Stomach (tissue), 9 donors: ENCODE data around the gene PIEZO2. TPM values are rescaled to one million over a fixed set of nuclear protein-coding genes. Genes with fewer than 3 reads are reported as not detected.
"Not testable (repeated sequence)": the region's sequence is repeated elsewhere in the genome, so short reads cannot be mapped to it uniquely, and the experiment has no call there.

Source experiments
- DNase-seq, 2 donors: peaks; one replicate each; pipeline versions ENCODE4 v3.0.0 to v3.0.0-alpha.2; 2013 to 2019
- H3K27ac ChIP-seq, 5 donors: fragments of 200-600 bp in 4 of 5; sonication (generic) in 4 of 5; one replicate each; pipeline ENCODE4 v1.5.1; 2013 to 2019; ENCODE audit warnings: mild to moderate bottlenecking in 1 of 5, moderate library complexity in 1 of 5
- H3K27me3 ChIP-seq, 3 donors: fragments of 200-600 bp; sonication (generic); one replicate each; pipeline ENCODE4 v1.5.1; 2017 to 2019; ENCODE audit warnings: mixed run types in 1 of 3
- H3K36me3 ChIP-seq, 4 donors: fragments of 200-600 bp; sonication (generic); 1 replicate in 3 of 4; 2 replicates in 1 of 4; pipeline ENCODE4 v1.5.1; 2016 to 2019
- H3K4me1 ChIP-seq, 4 donors: fragments of 200-600 bp; sonication (generic); one replicate each; pipeline ENCODE4 v1.5.1; 2016 to 2019
- H3K4me3 ChIP-seq, 4 donors: fragments of 200-600 bp; sonication (generic) in 3 of 4; one replicate each; pipeline ENCODE4 v1.5.1; 2016 to 2019; ENCODE audit warnings: mild to moderate bottlenecking in 1 of 4
- H3K9me3 ChIP-seq, 4 donors: fragments of 200-600 bp; sonication (generic); one replicate each; pipeline ENCODE4 v1.5.1; 2016 to 2019
- CTCF ChIP-seq, 7 experiments: fragments of 450-650 bp in 4 of 7; fragments of 200-600 bp in 3 of 7; sonication (generic) in 3 of 7; IDR thresholded peaks; one replicate each; pipeline ENCODE4 v1.5.1; 2016 to 2019; ENCODE audit warnings: antibody characterized with exemption in 7 of 7, control low read depth in 2 of 7, mild to moderate bottlenecking in 1 of 7
- EP300 ChIP-seq: sonication (generic); formaldehyde crosslinking; IDR thresholded peaks from one replicate; pipeline ENCODE4 v1.6.1; 2017; ENCODE audit warnings: antibody characterized with exemption
- POLR2A ChIP-seq, 4 donors: fragments of 450-650 bp; IDR thresholded peaks; one replicate each; pipeline ENCODE4 v1.6.1; 2016; ENCODE audit warnings: antibody characterized with exemption in 4 of 4, control low read depth in 2 of 4, mild to moderate bottlenecking in 1 of 4, moderate library complexity in 1 of 4
- POLR2AphosphoS5 ChIP-seq, 3 donors: sonication (generic); formaldehyde crosslinking; IDR thresholded peaks; one replicate each; pipeline ENCODE4 v1.6.1; 2016; ENCODE audit warnings: antibody characterized with exemption in 3 of 3
- WGBS, 5 donors: extraction: QIAGEN DNeasy Blood & Tissue Kit in 3 of 5; methylation state at CpG; one replicate each; pipeline versions ENCODE4 v1.1.5 to v1.1.7; 2013 to 2018; 5-methylcytosine and 5-hydroxymethylcytosine counted together
- intact Hi-C: fragments of 100-400 bp; cut with DNase I; formaldehyde crosslinking; loops from one replicate; pipeline ENCODE4 v1.15.1; 2023; ENCODE audit warnings: low total_unique reads
- polyA plus RNA-seq, 3 donors: library from polyadenylated mRNA; stranded (reverse); fragments of 200-250 nt; gene quantifications; one replicate each; pipeline ENCODE4 v1.2.3, GENCODE V29; 2013
- total RNA-seq, 5 donors: library from RNA; depleted of rRNA; stranded (reverse); fragments of >200 nt; gene quantifications; one replicate each; pipeline versions ENCODE4 v1.1.0 to v1.2.3, GENCODE V29; 2014 to 2016
- donor health status: healthy with polysubstance abuse.
- donor health status: Bipolar disorder and iron deficiency.
- donor health status: healthy.

PIEZO2 gene
- total and polyA plus RNA-seq, 8 donors = 0.30 to 45.3 (median 2.5) TPM

- Histone ChIP-seq H3K4me3 (no peak overlapping the region), H3K4me1 (peaks cover 0 to 8% (median 3%) of the 10 kb centered on the region in 4 donors), H3K9me3 (no peaks in the 10 kb centered on the region), H3K36me3 (no peaks in the 10 kb centered on the region), H3K27me3 (no peaks in the 10 kb centered on the region), H3K27ac (no peak overlapping the region)
- no peak for DNase-seq
- WGBS, 5 donors = 84 to 86% (median 84%) methylated on average over 7 of the region's 7 CpGs
- no peak for TF ChIP-seq EP300
- no peak for TF ChIP-seq POLR2A (IDR thresholded peaks at IDR 0.05)
- no peak for TF ChIP-seq POLR2AphosphoS5 (IDR thresholded peaks at IDR 0.05)
- no peak for TF ChIP-seq CTCF (IDR thresholded peaks at IDR 0.05)
- intact Hi-C loops = no loop called here
Observed at GRCh38 chr18:10935588-10935987, 213.8 kb downstream of the PIEZO2 start.

- H3K27ac ChIP-seq, H3K36me3 ChIP-seq, DNase-seq, H3K9me3 ChIP-seq, H3K27me3 ChIP-seq, H3K4me3 ChIP-seq, intact Hi-C loops: not testable (repeated sequence)
- peaks cover 0 to 12% (median 3%) of the 10 kb centered on the region in 4 donors for H3K4me1 ChIP-seq
- WGBS, 5 donors = 66 to 86% (median 83%) methylated on average over 3 of the region's 3 CpGs
Observed at GRCh38 chr18:10933648-10934047, 215.7 kb downstream of the PIEZO2 start.

DNA sequence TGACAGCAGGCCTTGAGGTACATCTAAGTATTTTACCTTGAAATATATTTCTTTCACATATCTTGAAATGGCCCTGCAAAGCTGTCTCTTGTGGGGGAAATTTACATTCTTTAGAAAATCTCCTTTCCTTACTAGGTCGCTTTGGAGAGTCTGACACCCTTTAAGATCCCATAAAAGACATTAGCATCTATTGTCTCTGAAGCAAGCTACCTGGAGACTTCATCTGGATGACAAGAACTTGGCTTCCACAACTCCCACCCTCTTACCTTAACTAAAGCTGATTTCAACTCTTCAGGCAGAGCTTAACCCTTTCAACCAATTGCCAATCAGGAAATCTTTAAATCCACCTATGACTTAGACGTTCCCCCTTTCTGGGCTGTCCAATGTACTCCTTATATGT lies 219.3 kb downstream of the PIEZO2 start:
- no peaks in the 10 kb centered on the region for H3K9me3 ChIP-seq
- no peak for TF ChIP-seq EP300
- no peak for TF ChIP-seq POLR2AphosphoS5 (IDR thresholded peaks at IDR 0.05)
- no peak for TF ChIP-seq CTCF (IDR thresholded peaks at IDR 0.05)
- no peak for TF ChIP-seq POLR2A (IDR thresholded peaks at IDR 0.05)
- 38 to 59% (median 50%) methylated on average over 1 to 2 of the region's 2 CpGs for WGBS, 5 donors
- H3K4me1 ChIP-seq = peaks cover 0 to 20% (median 0%) of the 10 kb centered on the region in 4 donors
- no peak overlapping the region for H3K4me3 ChIP-seq
- H3K27ac ChIP-seq = no peak overlapping the region
- no peaks in the 10 kb centered on the region for H3K36me3 ChIP-seq
- intact Hi-C loops = no loop called here
- H3K27me3 ChIP-seq = no peaks in the 10 kb centered on the region
- DNase-seq = no peak

- H3K27ac ChIP-seq = no peak overlapping the region
- TF ChIP-seq EP300 = no peak
- no peak for TF ChIP-seq POLR2A (IDR thresholded peaks at IDR 0.05)
- no peak for TF ChIP-seq POLR2AphosphoS5 (IDR thresholded peaks at IDR 0.05)
- no peak for TF ChIP-seq CTCF (IDR thresholded peaks at IDR 0.05)
Observed at GRCh38 chr18:10928772-10929373, 220.5 kb downstream of the PIEZO2 start.

More at GRCh38 chr18:10928772-10929373, 220.5 kb downstream of the PIEZO2 start:
- DNase-seq = peak in 1 of 2 donors; percentile 57
- Histone ChIP-seq H3K36me3 (no peaks in the 10 kb centered on the region), H3K9me3 (no peaks in the 10 kb centered on the region), H3K27me3 (no peaks in the 10 kb centered on the region), H3K4me1 (peaks cover 0 to 20% (median 0%) of the 10 kb centered on the region in 4 donors), H3K4me3 (no peak overlapping the region)
- WGBS, 5 donors = 59 to 68% (median 67%) methylated on average over 7 of the region's 7 CpGs
- intact Hi-C loops = no loop called here
